Measurements from ENCODE around the gene MRPL41. TPM values are rescaled to one million over a fixed set of nuclear protein-coding genes. Genes with fewer than 3 reads are reported as not detected.

The MRPL41 gene
- 33.2 and 43.1 TPM in 2 replicates for total RNA-seq

GRCh38 chr9:137551264-137552021 lies at the start of gene MRPL41:
Gene MRPL41, plus strand, starts transcription at chr9:137551879. Its CDS starts 203 bp downstream, at chr9:137552082.

GRCh38 chr9:137550231-137550621 lies 1.5 kb upstream of the MRPL41 start, which contains the start of gene PNPLA7:
Gene PNPLA7, minus strand, starts transcription at chr9:137550402. Its CDS starts 205 bp downstream, at chr9:137550197.

GRCh38 chr9:137578518-137579258 lies 27.0 kb downstream of the MRPL41 start, which contains the start of gene DPH7:
Gene DPH7, minus strand, starts transcription at chr9:137578925. Its CDS starts 148 bp downstream, at chr9:137578777.

GRCh38 chr9:137590469-137591383 lies 39.0 kb downstream of the MRPL41 start, which contains the start of gene ZMYND19:
Gene ZMYND19, minus strand, starts transcription at chr9:137590512. Its CDS starts 249 bp downstream, at chr9:137590263.

Other genes with a start within 250 kb of the MRPL41 start
- gene NRARP, start 249.6 kb upstream of the MRPL41 start, total RNA-seq, result 46.7 and 64.3 TPM in 2 replicates
- 18.1 and 29.1 TPM in 2 replicates for gene EXD3, start 128.7 kb upstream of the MRPL41 start, total RNA-seq
- 1.9 and 2.0 TPM in 2 replicates for gene NOXA1, start 128.5 kb upstream of the MRPL41 start, total RNA-seq
- 0.33 TPM in 1 of 2 replicates, not detected in the other for gene ENTPD8, start 110.5 kb upstream of the MRPL41 start, total RNA-seq
- gene NSMF, start 92.5 kb upstream of the MRPL41 start, total RNA-seq, result 52.9 and 58.1 TPM in 2 replicates
- gene PNPLA7, start 1.5 kb upstream of the MRPL41 start, total RNA-seq, result 0.65 and 1.1 TPM in 2 replicates
- 21.9 and 29.7 TPM in 2 replicates for gene DPH7, start 27.0 kb downstream of the MRPL41 start, total RNA-seq
- 14.7 and 18.4 TPM in 2 replicates for gene ZMYND19, start 38.6 kb downstream of the MRPL41 start, total RNA-seq
- gene ARRDC1, start 53.8 kb downstream of the MRPL41 start, total RNA-seq, result 31.8 and 32.0 TPM in 2 replicates
- gene EHMT1, start 67.1 kb downstream of the MRPL41 start, total RNA-seq, result 54.4 and 56.8 TPM in 2 replicates